Measurements from ENCODE around the gene TRIP4. TPM values are rescaled to one million over a fixed set of nuclear protein-coding genes. Genes with fewer than 3 reads are reported as not detected.

Gene TRIP4
- total and polyA plus RNA-seq, 2 of the 8 experiments (the other 6 are each of a cell fraction or from before 2014, with no cell fraction given): 6.2 to 18.9 TPM

DNA sequence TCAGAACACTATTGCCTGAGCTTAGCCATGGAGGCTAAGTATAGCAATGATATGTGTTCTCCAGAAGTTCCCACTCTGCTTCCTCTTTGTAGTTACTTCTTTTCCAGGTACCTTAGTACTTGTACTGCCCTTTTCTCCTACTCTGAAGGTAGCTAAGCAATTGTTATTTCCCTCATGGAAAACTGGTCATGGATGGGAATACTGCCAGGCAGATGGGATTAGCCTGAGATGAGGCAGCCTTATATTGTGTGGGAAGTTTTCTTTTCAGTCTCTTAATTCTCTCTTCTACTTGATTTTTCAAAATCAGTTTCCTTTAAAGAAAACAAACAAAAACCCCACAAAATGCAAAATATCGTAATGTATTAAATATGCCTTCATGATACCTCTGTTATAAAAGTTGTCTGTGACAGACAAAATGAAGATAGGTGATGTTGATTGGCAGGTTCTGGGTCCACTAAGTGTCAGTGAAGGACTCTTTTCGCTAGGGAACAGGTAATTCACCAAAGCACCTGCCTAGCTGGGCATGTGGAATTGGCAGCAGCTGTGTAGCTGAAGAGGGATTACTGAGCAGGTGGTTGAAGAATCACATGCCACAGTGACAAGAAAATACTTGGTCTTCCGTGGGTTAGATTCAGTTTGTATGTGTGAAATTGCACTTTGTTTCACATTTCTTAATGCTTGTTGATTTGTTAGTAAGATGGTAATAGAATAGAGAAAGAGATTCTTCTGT is 76.8 kb downstream of the TRIP4 start (continued):
- no peak for TF ChIP-seq RBBP5 (IDR thresholded peaks at IDR 0.05; ENCODE audit: borderline replicate concordance, low read depth, low read length)
- no peak for TF ChIP-seq SP4 (IDR thresholded peaks at IDR 0.05; ENCODE audit: low read length)
- TF ChIP-seq, protein P1, sequence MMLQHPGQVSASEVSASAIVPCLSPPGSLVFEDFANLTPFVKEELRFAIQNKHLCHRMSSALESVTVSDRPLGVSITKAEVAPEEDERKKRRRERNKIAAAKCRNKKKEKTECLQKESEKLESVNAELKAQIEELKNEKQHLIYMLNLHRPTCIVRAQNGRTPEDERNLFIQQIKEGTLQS (IDR thresholded peaks at IDR 0.05; ENCODE audit: insufficient read depth, low read depth, low read length): no peak
- TF ChIP-seq MAFK (IDR thresholded peaks at IDR 0.05; ENCODE audit: low read depth, low read length): no peak
- TF ChIP-seq CBX5 (IDR thresholded peaks at IDR 0.05; ENCODE audit: low read depth, low read length): no peak
- TF ChIP-seq RAD21 (IDR thresholded peaks at IDR 0.05 in 1 of 2, conservative IDR thresholded peaks at IDR 0.05 in 1 of 2; ENCODE audit: low read depth in 2 of 2, low read length in 2 of 2): no peak
- no peak for TF ChIP-seq PHF8 (conservative IDR thresholded peaks at IDR 0.05; ENCODE audit: low read depth, low read length)
- no peak for TF ChIP-seq BACH1 (IDR thresholded peaks at IDR 0.05; ENCODE audit: low read length)
- TF ChIP-seq TCF12 (IDR thresholded peaks at IDR 0.05; ENCODE audit: low read depth, low read length): no peak
- no peak for TF ChIP-seq KDM5A (IDR thresholded peaks at IDR 0.05; ENCODE audit: low read length)
- no peak for TF ChIP-seq ASH2L (IDR thresholded peaks at IDR 0.05; ENCODE audit: low read length)
